NCI-H2227 treated with DMSO at 0.1 percent for 48 hours (cell line): Measurements from ENCODE around the gene ZNF544.

ENCODE experiments used
- DNase-seq: peaks from one replicate; lab custom pipeline; 2025; lab: John Stamatoyannopoulos, UW

Gene ZNF544

DNA sequence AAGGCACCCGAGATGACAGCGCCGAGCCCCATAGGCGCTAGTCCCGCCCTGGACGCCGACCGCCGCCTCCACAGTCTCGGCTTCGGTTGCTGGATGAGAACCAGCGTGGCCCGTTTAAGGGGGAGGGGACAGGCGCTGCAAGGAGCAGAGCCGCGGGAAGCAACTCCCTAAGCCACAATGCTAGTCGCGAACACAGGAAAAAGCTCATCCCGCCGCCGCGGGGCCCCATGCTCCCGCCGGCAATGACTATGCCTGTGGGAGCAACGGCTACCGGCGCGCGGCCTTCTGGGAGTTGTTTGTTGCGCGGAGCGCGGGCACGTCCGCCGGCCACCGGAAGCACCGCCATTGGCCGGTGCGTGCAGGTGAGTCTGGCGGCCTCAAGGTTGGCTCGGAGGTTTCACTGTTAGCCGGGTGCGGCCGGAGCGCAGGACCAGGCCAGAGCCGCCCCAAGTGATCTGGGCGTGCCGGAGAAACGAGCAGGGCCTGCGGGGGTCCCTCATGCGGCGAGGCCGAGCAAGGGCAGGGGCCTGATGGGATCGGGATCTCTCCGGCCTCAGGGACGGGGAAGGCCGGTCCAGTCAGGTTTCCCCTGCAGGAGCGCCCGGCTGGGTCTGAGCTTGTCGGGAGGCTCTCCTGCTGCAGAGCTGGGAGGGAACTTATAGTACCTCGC is at the start of gene ZNF544:
Gene ZNF544, plus strand, starts transcription at position 330 of the 670 bp plus-strand sequence. CDS start 15,110 bp downstream, outside the sequence.
- peak; percentile 27 for DNase-seq

GRCh38 chr19:58181902-58182576 is 46.7 kb upstream of the ZNF544 start:
- DNase-seq: no peak

DNA sequence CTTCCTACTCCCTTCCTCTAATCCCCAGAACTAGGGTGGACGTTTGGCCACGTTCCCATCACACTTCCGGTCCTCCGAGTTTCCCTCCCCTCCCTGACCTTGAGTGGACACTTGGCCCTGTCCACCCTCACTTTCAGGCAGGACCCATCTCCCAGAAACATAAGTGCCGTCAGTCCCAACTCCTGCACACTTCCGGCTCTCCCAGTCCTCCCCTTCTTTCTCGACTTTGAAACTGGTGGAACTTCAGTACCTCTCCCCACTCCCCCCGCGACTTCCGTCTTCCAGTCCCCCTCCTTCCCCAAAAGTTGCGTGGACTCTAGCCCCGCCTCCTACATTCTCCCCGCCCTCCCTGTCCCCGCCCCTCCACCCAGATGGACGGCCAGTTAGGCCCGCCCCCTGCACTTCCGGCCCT is 46.1 kb upstream of the ZNF544 start:
- no peak for DNase-seq

DNA sequence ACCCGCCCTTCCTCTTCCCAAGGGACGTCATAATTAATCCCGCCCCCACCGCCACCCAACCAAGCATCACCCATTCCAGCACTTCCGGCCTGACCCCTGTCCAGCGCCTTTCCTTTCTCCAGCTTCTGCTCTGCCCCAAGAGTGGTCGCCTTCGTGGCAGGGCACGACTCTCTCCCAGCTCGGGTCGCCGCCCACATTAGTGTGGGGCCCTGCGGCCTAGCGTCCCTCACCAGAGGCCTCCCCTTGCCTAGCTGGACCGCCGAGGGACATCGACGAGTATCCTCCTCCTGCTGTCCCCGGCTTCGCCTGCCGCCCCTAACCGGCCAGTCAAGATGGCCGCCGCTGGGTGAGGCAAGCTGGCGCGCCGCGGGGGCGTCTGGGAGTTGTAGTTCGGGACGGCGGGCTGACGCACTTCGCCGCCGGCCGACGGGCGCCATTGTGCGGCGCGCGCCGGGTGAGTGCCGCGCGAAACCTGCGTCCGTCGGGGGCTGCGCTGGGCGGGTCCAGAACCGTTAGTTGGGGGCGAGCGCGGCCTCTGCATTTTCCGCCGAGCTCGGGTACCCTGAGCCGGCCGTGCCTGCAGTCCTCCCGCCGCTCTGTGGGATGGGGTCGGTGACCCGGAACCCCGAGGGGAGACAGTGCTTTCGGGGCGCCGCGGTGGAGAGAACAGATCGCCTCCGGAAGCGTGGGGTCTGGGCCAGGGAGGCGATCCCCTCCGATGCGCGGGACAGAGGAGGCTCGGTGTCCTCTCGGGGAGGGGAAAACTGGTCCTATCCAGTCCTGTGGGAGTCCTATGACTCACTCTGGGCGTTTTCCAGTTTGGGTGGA is 45.5 kb upstream of the ZNF544 start, which contains the start of gene ZNF274:
Gene ZNF274, plus strand, starts transcription at position 73 of the 828 bp plus-strand sequence. CDS start 905 bp downstream, outside the sequence.
- DNase-seq: peak; percentile 98

GRCh38 chr19:58183817-58184215 is 44.9 kb upstream of the ZNF544 start:
- DNase-seq: no peak

DNA sequence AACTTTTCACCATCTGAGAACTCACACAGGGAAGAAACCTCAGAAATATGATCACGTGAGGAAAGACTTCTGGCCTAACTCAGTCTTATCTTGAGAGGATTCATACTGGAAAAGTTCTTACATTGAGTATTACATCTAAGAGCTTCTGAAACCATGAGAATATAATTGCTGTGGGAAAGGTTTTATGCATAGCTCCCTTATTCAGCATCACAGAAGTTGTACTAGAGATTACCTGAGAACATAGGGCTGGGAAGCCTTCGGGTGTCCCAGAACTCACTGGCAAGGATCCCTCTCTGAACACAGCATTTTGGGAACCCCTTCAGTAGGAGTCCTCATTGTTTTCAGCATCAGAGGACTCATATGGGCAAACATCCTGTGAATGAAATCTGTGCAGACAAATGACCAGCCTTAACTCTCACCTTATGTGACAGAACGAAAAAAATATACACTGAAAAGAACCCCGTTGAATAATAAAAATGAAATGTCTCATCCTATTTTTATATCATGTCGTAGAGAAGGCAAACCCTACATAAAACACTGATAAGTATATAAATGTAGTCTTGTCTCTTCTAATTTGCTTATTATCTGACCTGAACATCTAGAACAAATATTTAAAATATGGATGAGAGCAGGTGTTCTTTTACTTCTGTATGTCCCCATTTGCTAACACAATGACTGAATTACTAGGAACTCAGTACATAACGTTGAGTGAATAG is 31.7 kb upstream of the ZNF544 start:
- DNase-seq: peak; percentile 7

GRCh38 chr19:58203814-58204475 is 24.8 kb upstream of the ZNF544 start:
- no peak for DNase-seq

GRCh38 chr19:58204566-58204965 is 24.1 kb upstream of the ZNF544 start:
- DNase-seq: no peak

DNA sequence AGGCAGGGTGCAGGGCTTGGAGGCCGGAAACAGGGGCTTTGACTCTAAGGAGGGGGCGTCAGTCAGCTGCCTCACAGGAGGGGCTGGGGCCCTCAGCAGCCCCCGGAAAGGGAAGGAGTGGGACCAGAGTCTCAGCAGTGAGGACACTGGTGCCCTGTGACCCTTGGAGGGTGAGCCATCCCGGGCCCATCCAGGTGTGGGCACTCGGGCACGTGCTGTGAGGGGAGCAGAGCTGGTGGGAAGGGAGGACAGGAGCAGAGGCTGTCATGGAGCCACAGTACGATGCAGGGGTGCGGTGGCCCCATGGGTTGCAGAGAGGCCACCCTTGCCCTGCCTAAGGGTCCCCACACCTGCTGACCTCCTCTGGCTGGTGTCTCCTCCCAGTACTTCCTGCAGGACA is 19.1 kb upstream of the ZNF544 start:
- no peak for DNase-seq

DNA sequence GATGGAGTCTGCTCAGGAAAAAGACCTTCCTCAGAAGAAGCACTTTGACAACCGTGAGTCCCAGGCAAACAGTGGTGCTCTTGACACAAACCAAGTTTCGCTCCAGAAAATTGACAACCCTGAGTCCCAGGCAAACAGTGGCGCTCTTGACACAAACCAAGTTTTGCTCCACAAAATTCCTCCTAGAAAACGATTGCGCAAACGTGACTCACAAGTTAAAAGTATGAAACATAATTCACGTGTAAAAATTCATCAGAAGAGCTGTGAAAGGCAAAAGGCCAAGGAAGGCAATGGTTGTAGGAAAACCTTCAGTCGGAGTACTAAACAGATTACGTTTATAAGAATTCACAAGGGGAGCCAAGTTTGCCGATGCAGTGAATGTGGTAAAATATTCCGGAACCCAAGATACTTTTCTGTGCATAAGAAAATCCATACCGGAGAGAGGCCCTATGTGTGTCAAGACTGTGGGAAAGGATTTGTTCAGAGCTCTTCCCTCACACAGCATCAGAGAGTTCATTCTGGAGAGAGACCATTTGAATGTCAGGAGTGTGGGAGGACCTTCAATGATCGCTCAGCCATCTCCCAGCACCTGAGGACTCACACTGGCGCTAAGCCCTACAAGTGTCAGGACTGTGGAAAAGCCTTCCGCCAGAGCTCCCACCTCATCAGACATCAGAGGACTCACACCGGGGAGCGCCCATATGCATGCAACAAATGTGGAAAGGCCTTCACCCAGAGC is 16.2 kb upstream of the ZNF544 start:
- no peak for DNase-seq

GRCh38 chr19:58213075-58213369 is 15.7 kb upstream of the ZNF544 start:
- no peak for DNase-seq

DNA sequence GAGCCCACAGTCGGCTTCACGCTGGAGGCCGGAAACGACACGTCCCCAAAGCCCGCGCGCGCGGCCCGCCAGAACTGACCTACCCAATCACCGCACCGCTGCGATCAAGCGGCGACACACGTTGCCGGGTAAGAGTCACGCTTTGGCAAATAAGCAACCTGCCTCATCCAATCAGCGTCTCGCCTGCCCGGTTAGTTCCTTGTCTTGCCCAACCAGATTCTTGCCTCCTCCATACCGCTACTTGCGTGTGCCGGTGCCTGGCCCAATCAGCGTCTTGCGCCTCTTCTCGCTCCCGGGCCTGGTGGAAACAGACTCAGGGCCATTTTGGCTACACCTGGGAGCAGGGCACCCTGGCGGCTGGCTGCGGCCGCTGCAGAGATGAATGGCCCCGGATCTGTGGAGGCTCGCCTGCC is 11.6 kb upstream of the ZNF544 start:
- no peak for DNase-seq

DNA sequence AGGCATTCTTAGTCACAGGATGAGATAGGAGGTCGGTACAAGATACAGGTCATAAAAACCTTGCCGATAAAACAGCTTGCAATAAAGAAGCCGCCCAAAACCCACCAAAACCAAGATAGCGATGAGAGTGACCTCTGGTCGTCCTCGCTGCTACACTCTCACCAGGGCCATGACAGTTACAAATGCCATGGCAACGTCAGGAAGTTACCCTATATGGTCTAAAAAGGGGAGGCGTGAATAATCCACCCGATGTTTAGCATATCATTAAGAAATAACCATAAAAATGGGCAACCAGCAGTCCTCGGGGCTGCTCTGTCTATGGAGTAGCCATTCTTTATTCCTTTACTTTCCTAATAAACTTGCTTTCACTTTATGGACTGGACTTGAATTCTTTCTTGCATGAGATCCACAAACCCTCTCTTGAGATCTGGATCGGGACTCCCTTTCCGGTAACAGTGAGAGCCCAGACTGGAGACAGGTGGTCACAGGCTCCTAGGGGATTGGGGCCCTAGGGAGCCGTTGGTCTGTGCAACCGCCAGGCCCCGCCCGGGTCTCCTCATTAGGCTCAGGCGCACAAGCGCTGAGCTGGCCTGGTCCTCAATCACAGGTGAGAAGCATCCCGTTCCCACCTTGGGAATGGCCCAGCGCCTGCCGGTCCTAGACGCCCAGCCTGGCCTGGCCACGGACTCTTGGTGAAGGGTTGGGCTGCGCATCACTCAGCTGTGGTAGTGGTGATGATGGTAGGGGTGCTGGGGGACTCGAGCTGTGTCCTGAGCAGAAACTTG is 10.9 kb upstream of the ZNF544 start:
- no peak for DNase-seq

GRCh38 chr19:58218899-58219298 is 9.8 kb upstream of the ZNF544 start:
- no peak for DNase-seq

GRCh38 chr19:58227964-58228584 is 640 bp upstream of the ZNF544 start:
- DNase-seq: no peak

DNA sequence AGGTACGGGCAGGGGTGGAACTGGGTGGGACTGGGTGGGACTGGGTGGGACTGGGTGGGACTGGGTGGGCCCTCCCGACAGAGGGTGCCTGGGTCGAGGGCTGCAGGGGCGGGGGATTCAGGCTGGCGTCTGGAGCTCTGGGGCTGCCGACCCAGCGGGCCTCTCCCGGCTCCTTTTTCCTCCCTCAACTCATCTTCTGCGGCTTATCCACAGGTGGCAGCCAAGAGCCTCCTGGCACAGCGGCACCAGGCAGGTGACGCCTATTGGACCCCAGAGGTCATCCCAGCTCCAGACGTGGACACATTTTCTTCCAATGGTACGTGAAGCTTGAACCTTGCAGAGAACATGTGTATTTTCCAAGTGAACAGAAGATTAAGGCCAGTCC is 533 bp downstream of the ZNF544 start:
- no peak for DNase-seq

DNA sequence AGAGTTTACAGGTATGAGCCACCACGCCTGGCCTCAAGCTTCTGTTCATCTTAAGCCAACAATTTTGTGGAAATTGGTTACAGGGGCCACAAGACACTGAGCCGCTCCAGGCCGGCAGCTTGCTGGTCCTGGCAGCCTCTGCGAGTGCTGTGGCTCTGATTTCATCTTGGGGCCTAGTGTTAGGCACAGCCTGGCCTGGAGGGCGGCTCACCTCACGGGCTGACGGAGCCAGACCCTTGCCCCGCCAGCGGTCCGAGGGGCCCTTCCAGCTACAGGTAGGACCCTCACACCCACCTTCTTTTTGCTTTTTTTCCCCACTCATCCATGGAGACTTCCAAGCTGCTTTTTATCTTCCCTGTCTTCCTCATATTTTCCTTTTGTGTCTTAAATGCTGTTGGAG is 8.6 kb downstream of the ZNF544 start:
- no peak for DNase-seq

GRCh38 chr19:58243351-58243750 is 14.6 kb downstream of the ZNF544 start:
- DNase-seq: no peak

DNA sequence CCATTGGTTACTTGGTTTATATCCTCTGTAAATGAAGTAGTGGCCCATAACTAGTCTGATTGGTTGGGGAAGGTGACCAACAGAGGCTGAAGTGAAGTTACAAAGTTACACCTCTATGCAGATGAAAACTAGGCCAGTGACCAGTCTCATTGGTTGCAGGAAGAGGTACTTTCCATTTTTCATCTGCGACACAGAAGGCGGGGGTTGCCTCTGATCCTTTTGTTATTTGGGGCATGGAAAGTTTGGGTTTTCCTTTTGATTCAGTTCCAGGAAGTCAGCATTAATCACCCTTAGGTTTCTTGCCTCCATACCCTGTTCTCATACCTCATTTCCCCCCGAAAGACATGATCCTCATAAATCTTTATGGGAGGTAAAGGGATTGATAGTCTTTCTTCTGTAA is 20.2 kb downstream of the ZNF544 start:
- DNase-seq: no peak
